GM23338 (cell line): ENCODE measurements around the gene KRT8. TPM values are rescaled to one million over a fixed set of nuclear protein-coding genes. Genes with fewer than 3 reads are reported as not detected.

Source experiments
- ATAC-seq: fragments of 200-7000 bp; cut with Tn5 transposase; 3 replicates; pipeline ENCODE4 v1.9.1; 2020
- DNase-seq: peaks from one replicate; pipeline ENCODE4 v3.0.0-alpha.2; 2015; ENCODE audit warnings: low spot score
- H2AFZ ChIP-seq: fragments of 200-600 bp; sonication (generic); 2 replicates; pipeline ENCODE4 v1.8.0; 2016; ENCODE audit warnings: antibody characterized with exemption, mild to moderate bottlenecking, moderate library complexity
- H3F3A ChIP-seq: fragments of 200-600 bp; sonication (generic); replicated peaks from 2 replicates; pipeline ENCODE4 v1.8.0; 2017; ENCODE audit warnings: antibody characterized with exemption, mixed run types, low read depth
- H3K27ac ChIP-seq: fragments of 200-600 bp; sonication (generic); 2 replicates; pipeline ENCODE4 v1.6.1; 2016; ENCODE audit warnings: low read depth
- H3K27me3 ChIP-seq: fragments of 200-600 bp; sonication (generic); 2 replicates; pipeline ENCODE4 v1.8.0; 2016; ENCODE audit warnings: mild to moderate bottlenecking, mixed run types, moderate library complexity; ENCODE audit not compliant: insufficient read depth
- H3K36me3 ChIP-seq: fragments of 200-600 bp; sonication (generic); 2 replicates; pipeline ENCODE4 v1.8.0; 2016; ENCODE audit warnings: mild to moderate bottlenecking; ENCODE audit not compliant: insufficient read depth
- H3K4me1 ChIP-seq: fragments of 200-600 bp; sonication (generic); 2 replicates; pipeline ENCODE4 v1.8.0; 2016; ENCODE audit warnings: mild to moderate bottlenecking, moderate library complexity; ENCODE audit not compliant: insufficient read depth
- H3K4me2 ChIP-seq: fragments of 200-600 bp; sonication (generic); 2 replicates; pipeline ENCODE4 v1.7.1; 2017; ENCODE audit warnings: mixed run types
- H3K4me3 ChIP-seq: fragments of 200-600 bp; sonication (generic); 2 replicates; pipeline ENCODE4 v1.6.1; 2016; ENCODE audit warnings: mixed run types
- H3K79me2 ChIP-seq: fragments of 200-600 bp; sonication (generic); replicated peaks from 2 replicates; pipeline ENCODE4 v1.8.0; 2017; ENCODE audit warnings: mild to moderate bottlenecking; ENCODE audit not compliant: insufficient read depth
- H3K9me2 ChIP-seq: fragments of 200-600 bp; sonication (generic); 2 replicates; pipeline ENCODE4 v1.8.0; 2017; ENCODE audit not compliant: insufficient read depth
- H4K20me1 ChIP-seq: fragments of 200-600 bp; sonication (generic); replicated peaks from 2 replicates; pipeline ENCODE4 v1.8.0; 2017; ENCODE audit warnings: mild to moderate bottlenecking; ENCODE audit not compliant: insufficient read depth
- H3K27ac Mint-ChIP-seq: 2 replicates; pipeline ENCODE4 v1.8.0; 2020; ENCODE audit warnings: inconsistent platforms, mild to moderate bottlenecking, moderate library complexity, mixed read lengths
- H3K27me3 Mint-ChIP-seq: 3 replicates; pipeline ENCODE4 v1.8.0; 2022; ENCODE audit warnings: low read depth, mild to moderate bottlenecking, moderate library complexity, mixed read lengths, inconsistent platforms; ENCODE audit not compliant: insufficient read depth, poor library complexity
- H3K36me3 Mint-ChIP-seq: 3 replicates; pipeline ENCODE4 v1.8.0; 2021; ENCODE audit warnings: low read depth, mild to moderate bottlenecking, inconsistent platforms, moderate library complexity, mixed read lengths
- H3K4me1 Mint-ChIP-seq: 3 replicates; pipeline ENCODE4 v1.8.0; 2020; ENCODE audit warnings: mild to moderate bottlenecking, inconsistent platforms, mixed read lengths
- H3K4me3 Mint-ChIP-seq: 3 replicates; pipeline ENCODE4 v1.8.0; 2021; ENCODE audit warnings: moderate library complexity, mild to moderate bottlenecking, inconsistent platforms, mixed read lengths
- H3K9me3 Mint-ChIP-seq: 3 replicates; pipeline ENCODE4 v1.8.0; 2020; ENCODE audit warnings: moderate library complexity, mild to moderate bottlenecking, inconsistent platforms, mixed read lengths
- CREB1 ChIP-seq: fragments of 250-450 bp; sonication (Bioruptor Pico); IDR thresholded peaks from 2 replicates; pipeline ENCODE4 v1.5.0; 2020; ENCODE audit warnings: low read depth, mild to moderate bottlenecking, moderate library complexity
- CTCF ChIP-seq, 2 experiments: fragments of 200-600 bp in 1 of 2; sonication (generic) in 1 of 2; conservative IDR thresholded peaks; 2 replicates each; pipeline versions ENCODE4 v1.5.1 to v1.6.1; 2016 to 2017; ENCODE audit warnings: antibody characterized with exemption in 2 of 2, low read depth in 2 of 2, mild to moderate bottlenecking in 2 of 2, moderate library complexity in 1 of 2
- ETS1 ChIP-seq: IDR thresholded peaks from 2 replicates; pipeline ENCODE4 v1.6.1; 2016; ENCODE audit warnings: antibody characterized with exemption
- EZH2 ChIP-seq: fragments of 200-600 bp; sonication (generic); IDR thresholded peaks from one replicate; pipeline ENCODE4 v1.8.0; 2017; ENCODE audit warnings: antibody characterized with exemption, mild to moderate bottlenecking, low read depth; ENCODE audit not compliant: unreplicated experiment
- EZH2phosphoT487 ChIP-seq: fragments of 200-600 bp; sonication (generic); IDR thresholded peaks from one replicate; pipeline ENCODE4 v1.8.1; 2018; ENCODE audit warnings: antibody characterized with exemption; ENCODE audit not compliant: unreplicated experiment
- JUNB ChIP-seq: IDR thresholded peaks from one replicate; pipeline ENCODE4 v1.6.1; 2016; ENCODE audit warnings: antibody characterized with exemption; ENCODE audit not compliant: unreplicated experiment
- NANOG ChIP-seq: IDR thresholded peaks from 2 replicates; pipeline ENCODE4 v1.6.1; 2016; ENCODE audit warnings: antibody characterized with exemption, borderline replicate concordance
- POLR2AphosphoS5 ChIP-seq: IDR thresholded peaks from 2 replicates; pipeline ENCODE4 v1.6.1; 2016; ENCODE audit warnings: antibody characterized with exemption, low read depth
- REST ChIP-seq: IDR thresholded peaks from one replicate; pipeline ENCODE4 v1.6.1; 2018; ENCODE audit warnings: antibody characterized with exemption; ENCODE audit not compliant: unreplicated experiment
- STAT1 ChIP-seq: IDR thresholded peaks from one replicate; pipeline ENCODE4 v1.6.1; 2016; ENCODE audit warnings: antibody characterized with exemption; ENCODE audit not compliant: unreplicated experiment
- ZNF114 ChIP-seq: fragments of 250-450 bp; sonication (Bioruptor Pico); IDR thresholded peaks from 2 replicates; pipeline ENCODE4 v1.5.0; 2020; ENCODE audit warnings: mild to moderate bottlenecking, moderate library complexity
- ZNF331 ChIP-seq: fragments of 250-450 bp; sonication (Bioruptor Pico); IDR thresholded peaks from 2 replicates; pipeline ENCODE4 v1.5.0; 2020; ENCODE audit warnings: low read depth, mild to moderate bottlenecking, moderate library complexity
- ZNF462 ChIP-seq: fragments of 250-450 bp; sonication (Bioruptor Pico); IDR thresholded peaks from 2 replicates; pipeline ENCODE4 v1.5.0; 2020; ENCODE audit warnings: mild to moderate bottlenecking, moderate library complexity
- polyA plus RNA-seq: library from polyadenylated mRNA; unstranded; fragments of >200 nt; fragmentation: Nextera tagmentation; extraction: Ambion mirVana; gene quantifications from 2 replicates; pipeline ENCODE4 v1.2.1, GENCODE V29; 2016
- total RNA-seq: library from RNA; depleted of rRNA; stranded (reverse); fragments of >200 nt; shearing (Covaris generic); gene quantifications from 2 replicates; pipeline ENCODE4 v1.2.3, GENCODE V29; 2014

Gene KRT8
- total and polyA plus RNA-seq, 2 experiments from 2014 or later = 250 to 322 TPM

GRCh38 chr12:52857500-52857899 lies 47.4 kb downstream of the KRT8 start:
- no peaks in the 10 kb centered on the region for H4K20me1 ChIP-seq
- H3K4me3 ChIP-seq = no peak overlapping the region
- H3K9me2 ChIP-seq = no peaks in the 10 kb centered on the region
- no peak overlapping the region for H3K4me2 ChIP-seq
- Mint-ChIP-seq H3K9me3 (no peaks in the 10 kb centered on the region), H3K36me3 (no peaks in the 10 kb centered on the region), H3K27me3 (peaks cover 5% of the 10 kb centered on the region), H3K4me1 (no peaks in the 10 kb centered on the region), H3K27ac (no peak overlapping the region), H3K4me3 (no peak overlapping the region)
- no peak overlapping the region for H3K27ac ChIP-seq
- H2AFZ ChIP-seq = no peak overlapping the region
- ATAC-seq (no peak), DNase-seq (no peak)
- TF ChIP-seq CTCF (conservative IDR thresholded peaks at IDR 0.05; ENCODE audit: low read depth in 2 of 2) (no peak), REST (no peak), ETS1 (no peak), ZNF114 (CRISPR knock-in tag) (no peak), EZH2phosphoT487 (no peak), CREB1 (CRISPR knock-in tag) (no peak), ZNF462 (no peak), POLR2AphosphoS5 (no peak), JUNB (no peak), STAT1 (no peak), ZNF331 (CRISPR knock-in tag) (no peak), NANOG (no peak), EZH2 (no peak)
- no peaks in the 10 kb centered on the region for H3K36me3 ChIP-seq
- H3F3A ChIP-seq = no peaks in the 10 kb centered on the region
- H3K4me1 ChIP-seq = no peaks in the 10 kb centered on the region
- no peaks in the 10 kb centered on the region for H3K79me2 ChIP-seq
- no peaks in the 10 kb centered on the region for H3K27me3 ChIP-seq
